ENCODE results near the gene TEC.

DNA sequence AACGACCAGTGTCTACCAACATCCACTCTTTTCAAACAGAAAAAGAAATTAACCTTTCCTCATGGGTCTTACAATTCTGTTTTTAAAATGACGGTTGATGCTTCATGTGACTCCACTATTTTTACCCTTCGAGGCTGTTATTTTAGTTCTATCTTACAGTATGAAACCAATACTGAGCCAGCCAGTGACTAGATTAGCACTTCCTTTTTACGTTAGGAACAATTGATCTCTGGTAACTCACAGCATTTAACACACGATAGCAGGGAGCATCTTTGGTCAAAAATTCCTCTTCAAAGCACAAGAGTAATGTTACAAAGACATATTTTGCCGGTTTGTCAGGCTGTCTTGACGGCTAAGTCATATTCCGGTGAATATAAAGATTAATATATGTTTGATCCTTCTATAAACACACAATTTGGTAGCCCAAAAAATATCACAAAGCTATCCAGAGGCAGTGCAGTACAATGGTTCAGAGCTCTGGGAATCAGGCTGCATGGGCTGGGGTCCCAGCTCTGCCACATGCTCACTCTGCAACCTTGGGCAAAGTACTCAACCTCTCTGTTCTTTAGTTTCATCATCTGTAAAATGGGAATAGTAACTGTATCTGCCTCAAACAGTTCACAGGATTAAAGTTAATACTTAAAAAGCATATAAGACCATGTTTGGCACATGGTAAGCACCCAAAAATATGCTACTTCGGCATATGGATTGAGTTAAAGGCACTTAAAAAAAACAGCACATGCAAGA is 72.7 kb downstream of the TEC start:
- TF ChIP-seq, protein P1, sequence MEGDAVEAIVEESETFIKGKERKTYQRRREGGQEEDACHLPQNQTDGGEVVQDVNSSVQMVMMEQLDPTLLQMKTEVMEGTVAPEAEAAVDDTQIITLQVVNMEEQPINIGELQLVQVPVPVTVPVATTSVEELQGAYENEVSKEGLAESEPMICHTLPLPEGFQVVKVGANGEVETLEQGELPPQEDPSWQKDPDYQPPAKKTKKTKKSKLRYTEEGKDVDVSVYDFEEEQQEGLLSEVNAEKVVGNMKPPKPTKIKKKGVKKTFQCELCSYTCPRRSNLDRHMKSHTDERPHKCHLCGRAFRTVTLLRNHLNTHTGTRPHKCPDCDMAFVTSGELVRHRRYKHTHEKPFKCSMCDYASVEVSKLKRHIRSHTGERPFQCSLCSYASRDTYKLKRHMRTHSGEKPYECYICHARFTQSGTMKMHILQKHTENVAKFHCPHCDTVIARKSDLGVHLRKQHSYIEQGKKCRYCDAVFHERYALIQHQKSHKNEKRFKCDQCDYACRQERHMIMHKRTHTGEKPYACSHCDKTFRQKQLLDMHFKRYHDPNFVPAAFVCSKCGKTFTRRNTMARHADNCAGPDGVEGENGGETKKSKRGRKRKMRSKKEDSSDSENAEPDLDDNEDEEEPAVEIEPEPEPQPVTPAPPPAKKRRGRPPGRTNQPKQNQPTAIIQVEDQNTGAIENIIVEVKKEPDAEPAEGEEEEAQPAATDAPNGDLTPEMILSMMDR (conservative IDR thresholded peaks at IDR 0.05; ENCODE audit: low read depth in 2 of 2) = no peak
- TF ChIP-seq EZH2phosphoT487 (IDR thresholded peaks at IDR 0.05; ENCODE audit: unreplicated experiment) (no peak), EZH2 (IDR thresholded peaks at IDR 0.05; ENCODE audit: low read depth, unreplicated experiment) (no peak), POLR2AphosphoS5 (IDR thresholded peaks at IDR 0.05; ENCODE audit: low read depth) (no peak), JUNB (IDR thresholded peaks at IDR 0.05; ENCODE audit: unreplicated experiment) (no peak), NANOG (IDR thresholded peaks at IDR 0.05; ENCODE audit: borderline replicate concordance) (no peak), CREB1 (CRISPR knock-in tag; IDR thresholded peaks at IDR 0.05; ENCODE audit: low read depth) (no peak)
- TF ChIP-seq, protein P2, sequence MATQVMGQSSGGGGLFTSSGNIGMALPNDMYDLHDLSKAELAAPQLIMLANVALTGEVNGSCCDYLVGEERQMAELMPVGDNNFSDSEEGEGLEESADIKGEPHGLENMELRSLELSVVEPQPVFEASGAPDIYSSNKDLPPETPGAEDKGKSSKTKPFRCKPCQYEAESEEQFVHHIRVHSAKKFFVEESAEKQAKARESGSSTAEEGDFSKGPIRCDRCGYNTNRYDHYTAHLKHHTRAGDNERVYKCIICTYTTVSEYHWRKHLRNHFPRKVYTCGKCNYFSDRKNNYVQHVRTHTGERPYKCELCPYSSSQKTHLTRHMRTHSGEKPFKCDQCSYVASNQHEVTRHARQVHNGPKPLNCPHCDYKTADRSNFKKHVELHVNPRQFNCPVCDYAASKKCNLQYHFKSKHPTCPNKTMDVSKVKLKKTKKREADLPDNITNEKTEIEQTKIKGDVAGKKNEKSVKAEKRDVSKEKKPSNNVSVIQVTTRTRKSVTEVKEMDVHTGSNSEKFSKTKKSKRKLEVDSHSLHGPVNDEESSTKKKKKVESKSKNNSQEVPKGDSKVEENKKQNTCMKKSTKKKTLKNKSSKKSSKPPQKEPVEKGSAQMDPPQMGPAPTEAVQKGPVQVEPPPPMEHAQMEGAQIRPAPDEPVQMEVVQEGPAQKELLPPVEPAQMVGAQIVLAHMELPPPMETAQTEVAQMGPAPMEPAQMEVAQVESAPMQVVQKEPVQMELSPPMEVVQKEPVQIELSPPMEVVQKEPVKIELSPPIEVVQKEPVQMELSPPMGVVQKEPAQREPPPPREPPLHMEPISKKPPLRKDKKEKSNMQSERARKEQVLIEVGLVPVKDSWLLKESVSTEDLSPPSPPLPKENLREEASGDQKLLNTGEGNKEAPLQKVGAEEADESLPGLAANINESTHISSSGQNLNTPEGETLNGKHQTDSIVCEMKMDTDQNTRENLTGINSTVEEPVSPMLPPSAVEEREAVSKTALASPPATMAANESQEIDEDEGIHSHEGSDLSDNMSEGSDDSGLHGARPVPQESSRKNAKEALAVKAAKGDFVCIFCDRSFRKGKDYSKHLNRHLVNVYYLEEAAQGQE (IDR thresholded peaks at IDR 0.05; ENCODE audit: unreplicated experiment) = no peak
